ENCODE data around the gene LCLAT1.
"Not testable (repeated sequence)": the region's sequence is repeated elsewhere in the genome, so short reads cannot be mapped to it uniquely, and the experiment has no call there.

Gene LCLAT1

GRCh38 chr2:30561349-30561748 is 114.3 kb downstream of the LCLAT1 start:
- H3K4me3 ChIP-seq (ENCODE audit: low read length): no peak overlapping the region
- DNase-seq (ENCODE audit: low read depth, low spot score): no peak

DNA sequence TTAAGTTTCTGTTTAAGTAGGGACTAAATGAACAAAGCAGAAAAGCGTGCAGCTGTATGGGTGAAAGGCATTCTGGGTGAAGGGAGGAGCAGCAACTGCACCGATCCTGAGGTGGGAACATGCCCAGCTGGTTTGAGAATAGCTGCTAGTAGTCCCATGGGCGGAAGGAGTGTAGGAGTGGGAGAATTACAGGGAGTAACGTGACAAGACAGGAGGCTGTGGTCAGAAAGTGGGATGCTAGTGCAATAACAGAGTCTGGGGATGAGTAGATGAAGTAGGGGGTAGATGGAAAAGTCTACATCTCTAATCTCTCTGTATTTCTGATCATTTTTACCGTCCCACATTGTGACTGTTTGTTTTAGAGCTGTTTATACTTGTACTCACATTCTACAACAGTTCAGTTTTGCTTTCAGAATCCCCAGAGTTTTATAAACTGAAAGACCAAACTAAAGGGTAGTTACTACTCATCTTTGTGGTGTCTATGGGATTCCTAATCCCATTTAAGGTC is 118.9 kb downstream of the LCLAT1 start:
- no peak for DNase-seq (ENCODE audit: low read depth, low spot score)
- H3K4me3 ChIP-seq (ENCODE audit: low read length): no peak overlapping the region

- no peak for DNase-seq (ENCODE audit: low read depth, low spot score)
These were observed 119.6 kb downstream of the LCLAT1 start for GRCh38 chr2:30566631-30567030.

GRCh38 chr2:30567317-30567716 is 120.3 kb downstream of the LCLAT1 start:
- H3K4me3 ChIP-seq (ENCODE audit: low read length): no peak overlapping the region
- no peak for DNase-seq (ENCODE audit: low read depth, low spot score)

More at GRCh38 chr2:30566631-30567030, 119.6 kb downstream of the LCLAT1 start:
- H3K4me3 ChIP-seq (ENCODE audit: low read length): no peak overlapping the region

GRCh38 chr2:30569946-30570345 is 122.9 kb downstream of the LCLAT1 start:
- no peak overlapping the region for H3K4me3 ChIP-seq (ENCODE audit: low read length)
- DNase-seq (ENCODE audit: low read depth, low spot score): no peak

- no peak for DNase-seq (ENCODE audit: low read depth, low spot score)
- no peak overlapping the region for H3K4me3 ChIP-seq (ENCODE audit: low read length)
These were observed 130.1 kb downstream of the LCLAT1 start for GRCh38 chr2:30577151-30577550.

DNA sequence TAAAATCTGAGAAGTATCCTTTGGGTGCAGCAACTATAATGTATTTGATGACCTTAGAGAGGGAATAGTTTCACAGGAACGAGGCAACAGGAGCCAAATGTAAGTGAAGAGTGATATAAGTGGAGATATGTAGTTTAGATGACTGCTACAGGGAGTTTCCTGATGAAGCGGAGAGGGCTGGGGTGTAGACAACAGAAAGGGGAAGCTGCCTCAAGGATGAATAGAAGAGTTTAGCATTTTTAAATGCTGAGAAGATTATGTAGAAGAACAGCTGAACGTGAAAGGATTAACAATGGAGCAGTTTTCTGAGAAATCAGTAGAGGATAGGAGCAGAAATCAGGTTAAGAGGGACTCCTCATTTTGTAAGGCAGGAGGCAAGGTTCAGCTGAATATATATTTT is 133.3 kb downstream of the LCLAT1 start:
- H3K4me3 ChIP-seq (ENCODE audit: low read length): no peak overlapping the region
- DNase-seq (ENCODE audit: low read depth, low spot score): no peak

- DNase-seq (ENCODE audit: low read depth, low spot score): no peak
- H3K4me3 ChIP-seq (ENCODE audit: low read length): no peak overlapping the region
These were observed 135.5 kb downstream of the LCLAT1 start for GRCh38 chr2:30582521-30582920.

DNA sequence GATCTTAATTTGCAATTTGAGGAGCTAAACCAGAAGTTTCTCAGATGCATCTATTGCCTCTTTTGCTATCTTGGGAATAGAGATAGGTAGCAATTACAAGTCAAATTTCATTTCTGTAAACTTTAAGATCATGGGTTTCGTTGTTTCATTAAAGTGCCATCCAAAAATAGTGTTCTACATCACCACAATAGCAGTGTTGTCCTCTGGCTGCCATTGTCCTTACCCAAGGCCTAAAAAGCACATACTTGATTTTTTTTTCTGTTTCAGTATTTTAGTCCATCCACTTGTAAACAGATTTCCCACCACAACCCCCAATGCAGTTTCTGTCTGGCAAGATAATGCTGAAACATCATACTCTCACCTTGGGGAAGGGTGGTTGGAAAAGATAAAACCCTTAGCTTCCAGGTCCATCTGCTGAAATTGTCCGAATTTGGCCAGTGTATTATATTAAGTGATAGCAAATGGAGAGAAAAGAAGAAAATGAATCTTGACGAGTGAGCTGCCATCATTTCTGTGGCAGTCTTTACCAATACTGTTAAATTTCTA is 136.2 kb downstream of the LCLAT1 start:
- no peak for DNase-seq (ENCODE audit: low read depth, low spot score)
- no peak overlapping the region for H3K4me3 ChIP-seq (ENCODE audit: low read length)

DNA sequence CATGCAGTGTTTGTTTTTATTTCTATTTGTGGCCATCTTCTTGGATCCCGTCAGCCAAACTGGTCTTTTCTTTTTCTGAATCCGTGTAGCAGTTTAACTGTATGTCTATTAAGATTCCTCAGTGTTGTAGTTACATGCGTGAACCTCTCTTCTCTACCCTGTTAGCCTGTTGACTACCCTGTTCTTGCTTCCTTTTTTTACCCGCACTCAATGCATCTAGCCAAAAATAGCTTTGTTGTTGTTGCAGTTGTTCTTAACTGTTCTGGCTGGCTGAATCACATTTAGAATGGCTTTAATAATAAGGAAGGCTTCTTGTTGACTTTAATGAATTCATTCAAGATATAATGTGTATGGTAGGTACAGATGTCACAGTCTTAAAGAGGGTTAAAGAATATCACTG is 137.1 kb downstream of the LCLAT1 start:
- no peak for DNase-seq (ENCODE audit: low read depth, low spot score)
- no peak overlapping the region for H3K4me3 ChIP-seq (ENCODE audit: low read length)

DNA sequence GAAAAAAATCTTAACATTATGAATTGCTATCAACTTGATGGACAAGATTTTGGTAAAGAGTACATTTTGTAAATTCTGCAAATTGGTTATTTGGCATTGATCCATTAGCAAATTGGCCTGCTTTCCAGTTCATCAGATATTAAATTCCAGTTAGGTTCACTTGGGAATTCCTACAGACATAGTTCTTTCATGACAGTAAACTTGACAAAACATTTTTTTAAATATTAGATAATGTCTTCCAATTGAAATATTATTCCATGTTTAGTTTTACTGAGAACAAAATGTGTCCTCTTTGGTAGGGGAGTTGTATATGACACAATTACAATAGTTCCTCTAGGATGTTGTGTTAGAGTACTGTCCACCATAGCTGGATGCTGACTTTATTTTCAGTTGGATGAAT is 141.9 kb downstream of the LCLAT1 start:
- no peak for DNase-seq (ENCODE audit: low read depth, low spot score)

GRCh38 chr2:30590407-30590806 is 143.4 kb downstream of the LCLAT1 start:
- no peak for DNase-seq (ENCODE audit: low read depth, low spot score)
- no peak overlapping the region for H3K4me3 ChIP-seq (ENCODE audit: low read length)

More for the DNA sequence above, 141.9 kb downstream of the LCLAT1 start:
- no peak overlapping the region for H3K4me3 ChIP-seq (ENCODE audit: low read length)

- no peak overlapping the region for H3K4me3 ChIP-seq (ENCODE audit: low read length)
- no peak for DNase-seq (ENCODE audit: low read depth, low spot score)
These were observed 144.1 kb downstream of the LCLAT1 start for GRCh38 chr2:30591186-30591585.

DNA sequence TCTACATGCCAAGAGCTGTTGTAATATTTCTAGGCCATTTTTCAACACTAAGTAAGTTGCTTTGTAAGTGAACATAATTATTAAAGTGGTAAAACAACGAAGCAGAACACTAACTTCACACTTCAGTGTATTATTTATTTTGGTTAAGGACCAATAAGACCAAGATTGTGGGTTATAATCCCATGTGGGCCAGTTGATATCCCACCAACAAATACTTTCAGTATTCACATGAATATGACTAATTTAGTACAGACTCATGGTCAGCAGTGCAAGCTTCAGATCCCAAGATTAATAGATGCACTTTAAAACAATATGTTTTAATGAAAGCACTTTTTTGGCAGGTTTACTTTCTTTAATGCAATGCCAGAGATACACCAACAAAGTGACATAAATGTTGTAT is 154.3 kb downstream of the LCLAT1 start:
- no peak for DNase-seq (ENCODE audit: low read depth, low spot score)
- no peak overlapping the region for H3K4me3 ChIP-seq (ENCODE audit: low read length)

DNA sequence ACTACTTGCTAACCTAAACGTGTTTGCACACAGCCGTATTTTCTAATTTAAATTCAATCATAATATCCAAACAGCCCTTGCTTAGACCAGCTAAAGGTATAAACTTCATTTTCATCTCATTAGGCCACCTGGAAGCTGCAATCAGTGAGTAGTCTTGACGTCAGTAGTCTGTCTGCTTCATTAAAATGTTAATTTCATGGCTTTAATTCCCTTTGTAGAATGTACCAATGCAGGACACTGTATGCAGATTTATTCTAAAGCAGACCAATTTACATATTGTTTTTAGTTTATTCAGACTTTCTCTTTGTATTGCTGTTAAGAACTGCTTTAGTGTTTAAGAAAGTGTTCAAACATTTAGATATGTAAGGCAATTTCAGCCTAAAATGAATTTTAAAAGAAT is 158.2 kb downstream of the LCLAT1 start:
- no peak for DNase-seq (ENCODE audit: low read depth, low spot score)
- no peak overlapping the region for H3K4me3 ChIP-seq (ENCODE audit: low read length)

GRCh38 chr2:30608643-30609042 is 161.6 kb downstream of the LCLAT1 start:
- H3K4me3 ChIP-seq (ENCODE audit: low read length): no peak overlapping the region
- no peak for DNase-seq (ENCODE audit: low read depth, low spot score)

DNA sequence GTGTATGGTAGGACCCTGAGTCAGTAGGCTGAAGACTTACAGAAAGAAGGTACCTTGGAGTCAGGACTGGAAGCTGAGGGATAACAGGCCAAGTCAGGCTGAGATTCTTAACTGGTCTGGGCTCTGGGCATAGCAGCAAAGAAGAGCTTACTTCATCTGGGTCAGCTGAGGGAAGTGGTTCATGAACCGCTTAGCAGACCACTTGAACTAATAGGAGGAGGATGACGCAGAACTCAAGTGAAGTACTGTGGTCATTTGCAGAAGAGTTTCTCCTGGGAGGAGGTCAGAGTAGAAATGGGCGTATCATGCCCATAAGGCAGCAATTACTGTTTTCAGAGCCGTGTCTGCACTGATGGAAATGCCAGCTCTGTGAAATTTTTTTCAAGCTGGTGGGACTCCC is 164.5 kb downstream of the LCLAT1 start:
- no peak for DNase-seq (ENCODE audit: low read depth, low spot score)
- no peak overlapping the region for H3K4me3 ChIP-seq (ENCODE audit: low read length)

DNA sequence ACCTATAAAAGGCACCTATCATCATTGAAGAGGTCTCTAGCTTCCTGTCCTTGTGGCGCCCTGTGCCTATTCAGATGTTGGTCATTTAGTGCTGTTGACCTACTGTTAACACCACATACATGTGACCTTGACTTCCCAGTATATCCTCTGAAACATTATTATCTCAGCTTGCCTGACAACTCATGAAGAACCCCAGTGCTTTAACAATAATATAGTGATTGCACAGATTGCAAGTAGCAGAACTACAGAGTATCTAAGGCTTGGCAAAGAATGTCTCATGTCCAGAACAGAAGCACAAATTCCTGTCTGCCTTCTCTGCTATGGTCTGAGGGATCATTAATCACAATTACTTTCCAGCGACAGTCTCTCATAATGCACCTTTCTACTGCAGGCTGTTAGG is 165.3 kb downstream of the LCLAT1 start:
- H3K4me3 ChIP-seq (ENCODE audit: low read length): no peak overlapping the region
- DNase-seq (ENCODE audit: low read depth, low spot score): no peak

DNA sequence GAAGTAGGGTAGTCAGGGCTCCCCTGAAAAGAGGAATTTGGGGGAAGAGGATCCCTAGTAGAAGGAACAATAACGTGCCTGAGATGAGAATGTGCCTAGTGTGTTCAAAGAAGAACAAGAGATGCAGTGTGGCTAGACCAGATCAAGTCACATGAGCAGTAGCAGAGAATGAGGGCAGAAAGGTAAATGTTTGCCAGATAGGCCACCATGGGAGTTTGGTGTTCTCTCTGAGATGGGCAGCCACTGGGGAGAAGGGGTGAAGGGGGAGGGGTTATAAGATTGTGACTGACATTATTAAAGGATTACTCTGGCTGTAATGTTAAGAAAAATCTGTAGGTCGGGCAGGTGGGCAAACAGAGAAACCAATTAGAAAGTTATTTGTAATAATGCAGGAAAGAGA is 166.0 kb downstream of the LCLAT1 start:
- DNase-seq (ENCODE audit: low read depth, low spot score): no peak
- H3K4me3 ChIP-seq (ENCODE audit: low read length): no peak overlapping the region

DNA sequence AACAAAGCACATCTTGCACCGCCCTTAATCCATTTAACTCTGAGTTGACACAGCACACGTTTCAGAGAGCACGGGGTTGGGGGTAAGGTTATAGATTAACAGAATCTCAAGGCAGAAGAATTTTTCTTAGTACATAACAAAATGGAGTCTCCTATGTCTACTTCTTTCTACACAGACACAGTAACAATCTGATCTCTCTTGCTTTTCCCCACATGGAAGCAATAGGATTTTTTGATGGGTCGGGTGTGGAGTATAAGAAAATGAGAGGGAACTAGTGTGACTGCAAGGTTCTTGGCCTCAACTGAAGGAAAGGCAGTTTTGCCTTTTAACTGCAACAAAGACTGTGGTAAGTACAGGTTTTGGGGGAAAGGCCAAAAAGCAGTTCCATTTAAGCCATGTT is 167.2 kb downstream of the LCLAT1 start:
- not testable (repeated sequence) for H3K4me3 ChIP-seq (ENCODE audit: low read length); DNase-seq (ENCODE audit: low read depth, low spot score)

DNA sequence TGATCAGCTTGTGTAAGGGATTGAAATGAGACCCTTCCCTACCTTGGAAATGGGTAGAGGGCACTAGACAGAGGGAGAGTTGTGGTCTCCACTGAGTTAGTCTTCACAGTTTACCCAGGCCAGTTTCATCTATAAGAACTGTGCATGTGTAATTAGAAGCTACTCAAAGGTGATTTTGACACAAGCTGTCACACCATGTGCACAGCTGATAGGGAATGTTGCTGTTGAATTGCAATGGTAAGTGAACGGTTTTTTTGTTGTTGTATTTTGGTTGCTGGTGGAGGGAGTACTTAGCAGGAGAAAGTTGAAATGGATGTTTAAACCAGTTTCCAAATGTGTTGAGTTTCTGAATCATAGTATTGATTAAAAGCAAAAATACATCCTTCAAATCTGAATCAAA is 168.9 kb downstream of the LCLAT1 start:
- DNase-seq (ENCODE audit: low read depth, low spot score): no peak
- H3K4me3 ChIP-seq (ENCODE audit: low read length): no peak overlapping the region

DNA sequence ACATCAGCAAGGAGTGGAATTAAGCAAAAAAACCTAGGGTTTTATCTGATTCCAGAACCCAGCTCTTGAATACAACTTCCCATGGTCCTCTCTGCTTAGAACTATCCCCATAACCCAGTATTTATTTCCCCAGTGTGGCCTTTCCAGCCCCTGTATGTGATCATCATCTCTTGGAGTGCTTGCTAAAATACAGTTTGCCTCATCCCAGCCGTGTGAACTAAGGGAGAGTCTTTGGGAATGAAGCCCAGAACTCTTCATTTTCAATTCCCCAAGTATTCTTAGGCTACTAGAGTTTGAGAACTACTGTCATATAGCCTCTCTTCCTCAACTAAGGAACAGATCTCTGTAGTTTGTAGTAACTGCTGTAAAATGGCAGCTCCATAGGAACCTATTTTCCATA is 173.1 kb downstream of the LCLAT1 start:
- no peak for DNase-seq (ENCODE audit: low read depth, low spot score)
- H3K4me3 ChIP-seq (ENCODE audit: low read length): no peak overlapping the region

All from Jurkat, Clone E6-1 (cell line).